Gastrocnemius medialis (tissue), 4 donors: ENCODE measurements around the gene ZNF32.

Experiments
- CTCF ChIP-seq, 5 experiments: fragments of 450-650 bp in 3 of 5; fragments of 200-600 bp in 2 of 5; sonication (generic) in 2 of 5; IDR thresholded peaks in 4 of 5; conservative IDR thresholded peaks in 1 of 5; 1 replicate in 4 of 5; 2 replicates in 1 of 5; pipeline ENCODE4 v1.5.1; 2016 to 2019; ENCODE audit warnings: antibody characterized with exemption in 5 of 5, mild to moderate bottlenecking in 3 of 5, moderate library complexity in 3 of 5
- POLR2A ChIP-seq, 2 donors: fragments of 450-650 bp; IDR thresholded peaks; one replicate each; pipeline ENCODE4 v1.6.1; 2017; ENCODE audit warnings: antibody characterized with exemption in 2 of 2, mild to moderate bottlenecking in 2 of 2, moderate library complexity in 2 of 2

- TF ChIP-seq CTCF (IDR thresholded peaks at IDR 0.05 in 4 of 5, conservative IDR thresholded peaks at IDR 0.05 in 1 of 5) (no peak), POLR2A (IDR thresholded peaks at IDR 0.05) (no peak)
Observed at GRCh38 chr10:43686414-43686813, 37.7 kb upstream of the ZNF32 start.
